ENCODE measurements around the gene CEP152.

DNA sequence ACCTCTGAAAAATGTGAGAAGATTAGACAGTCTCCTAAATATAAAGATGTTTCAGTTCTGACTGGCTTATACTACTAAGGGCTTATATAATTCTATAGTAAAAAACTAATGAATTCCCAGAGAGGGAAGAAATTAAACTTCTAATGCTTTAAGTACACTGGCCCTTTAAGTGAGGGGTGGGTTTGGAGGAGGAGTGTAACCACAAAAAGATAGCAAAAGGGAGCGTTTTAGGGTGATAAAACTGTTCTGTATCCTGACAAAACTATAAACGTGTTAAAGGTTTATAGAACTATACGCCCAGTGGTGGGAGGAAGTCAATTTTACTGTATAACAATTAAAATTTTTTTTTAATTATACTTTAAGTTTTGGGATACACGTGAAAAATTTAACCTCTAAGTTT, 45.8 kb downstream of the CEP152 start:
- no peak for TF ChIP-seq EZH2 (IDR thresholded peaks at IDR 0.05; ENCODE audit: low read depth, unreplicated experiment)
- TF ChIP-seq, protein P1, sequence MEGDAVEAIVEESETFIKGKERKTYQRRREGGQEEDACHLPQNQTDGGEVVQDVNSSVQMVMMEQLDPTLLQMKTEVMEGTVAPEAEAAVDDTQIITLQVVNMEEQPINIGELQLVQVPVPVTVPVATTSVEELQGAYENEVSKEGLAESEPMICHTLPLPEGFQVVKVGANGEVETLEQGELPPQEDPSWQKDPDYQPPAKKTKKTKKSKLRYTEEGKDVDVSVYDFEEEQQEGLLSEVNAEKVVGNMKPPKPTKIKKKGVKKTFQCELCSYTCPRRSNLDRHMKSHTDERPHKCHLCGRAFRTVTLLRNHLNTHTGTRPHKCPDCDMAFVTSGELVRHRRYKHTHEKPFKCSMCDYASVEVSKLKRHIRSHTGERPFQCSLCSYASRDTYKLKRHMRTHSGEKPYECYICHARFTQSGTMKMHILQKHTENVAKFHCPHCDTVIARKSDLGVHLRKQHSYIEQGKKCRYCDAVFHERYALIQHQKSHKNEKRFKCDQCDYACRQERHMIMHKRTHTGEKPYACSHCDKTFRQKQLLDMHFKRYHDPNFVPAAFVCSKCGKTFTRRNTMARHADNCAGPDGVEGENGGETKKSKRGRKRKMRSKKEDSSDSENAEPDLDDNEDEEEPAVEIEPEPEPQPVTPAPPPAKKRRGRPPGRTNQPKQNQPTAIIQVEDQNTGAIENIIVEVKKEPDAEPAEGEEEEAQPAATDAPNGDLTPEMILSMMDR (conservative IDR thresholded peaks at IDR 0.05; ENCODE audit: low read depth in 2 of 2), result no peak
- no peak for TF ChIP-seq POLR2AphosphoS5 (IDR thresholded peaks at IDR 0.05; ENCODE audit: low read depth)
- no peak for TF ChIP-seq EZH2phosphoT487 (IDR thresholded peaks at IDR 0.05; ENCODE audit: unreplicated experiment)
- TF ChIP-seq REST (IDR thresholded peaks at IDR 0.05; ENCODE audit: unreplicated experiment), result no peak
- TF ChIP-seq ZNF331 (CRISPR knock-in tag; IDR thresholded peaks at IDR 0.05; ENCODE audit: low read depth), result no peak

Data from GM23338 (cell line).